SK-N-SH treated with all-trans-retinoic acid at 6 μM for 48 hours (cell line): Measurements from ENCODE around the gene CSPG5.

Source experiments
- ARNTL ChIP-seq: fragments of 450-650 bp; formaldehyde crosslinking; IDR thresholded peaks from 2 replicates; pipeline ENCODE4 v1.5.0; 2020; ENCODE audit warnings: low read depth, mild to moderate bottlenecking, moderate library complexity, borderline replicate concordance
- CREB5 ChIP-seq: fragments of 250-450 bp; sonication (Bioruptor Pico); IDR thresholded peaks from 2 replicates; pipeline ENCODE4 v1.5.1; 2020; ENCODE audit warnings: low read depth, mild to moderate bottlenecking, moderate library complexity
- CSDC2 ChIP-seq: fragments of 250-450 bp; sonication (Bioruptor Pico); IDR thresholded peaks from 2 replicates; pipeline ENCODE4 v1.5.0; 2020; ENCODE audit warnings: mild to moderate bottlenecking, moderate library complexity
- CSRNP3 ChIP-seq: fragments of 250-450 bp; sonication (Bioruptor Pico); IDR thresholded peaks from 2 replicates; pipeline ENCODE4 v1.5.1; 2021; ENCODE audit warnings: mild to moderate bottlenecking, moderate library complexity
- ISL1 ChIP-seq: fragments of 250-450 bp; sonication (Bioruptor Pico); IDR thresholded peaks from 2 replicates; pipeline ENCODE4 v2.1.2; 2022; ENCODE audit warnings: mild to moderate bottlenecking, moderate library complexity
- OSR1 ChIP-seq: fragments of 250-450 bp; sonication (Bioruptor Pico); IDR thresholded peaks from 2 replicates; pipeline ENCODE4 v1.8.0; 2022; ENCODE audit warnings: moderate library complexity, mild to moderate bottlenecking, inconsistent platforms
- PATZ1 ChIP-seq: fragments of 250-450 bp; sonication (Bioruptor Pico); IDR thresholded peaks from 2 replicates; pipeline ENCODE4 v1.8.0; 2020; ENCODE audit warnings: mild to moderate bottlenecking, moderate library complexity, borderline replicate concordance
- POU6F1 ChIP-seq: fragments of 250-450 bp; sonication (Bioruptor Pico); IDR thresholded peaks from 2 replicates; pipeline ENCODE4 v1.8.0; 2021; ENCODE audit warnings: low read depth, mild to moderate bottlenecking, moderate library complexity, borderline replicate concordance
- RARB ChIP-seq: fragments of 250-450 bp; sonication (Bioruptor Pico); IDR thresholded peaks from 2 replicates; pipeline ENCODE4 v1.8.0; 2021; ENCODE audit warnings: mild to moderate bottlenecking, moderate library complexity
- TCF4 ChIP-seq: fragments of 250-450 bp; sonication (Bioruptor Pico); IDR thresholded peaks from 2 replicates; pipeline ENCODE4 v1.8.0; 2021; ENCODE audit warnings: mild to moderate bottlenecking, moderate library complexity, borderline replicate concordance
- TOX ChIP-seq: fragments of 250-450 bp; sonication (Bioruptor Pico); IDR thresholded peaks from 2 replicates; pipeline ENCODE4 v1.8.0; 2021; ENCODE audit warnings: mild to moderate bottlenecking, moderate library complexity, borderline replicate concordance
- TSHZ2 ChIP-seq: fragments of 250-450 bp; sonication (Bioruptor Pico); IDR thresholded peaks from 2 replicates; pipeline ENCODE4 v1.5.0; 2020; ENCODE audit warnings: mild to moderate bottlenecking, moderate library complexity
- ZFP3 ChIP-seq: fragments of 250-450 bp; sonication (Bioruptor Pico); IDR thresholded peaks from 2 replicates; pipeline ENCODE4 v1.5.0; 2020; ENCODE audit warnings: mild to moderate bottlenecking, moderate library complexity
- ZFP30 ChIP-seq: fragments of 450-650 bp; formaldehyde crosslinking; IDR thresholded peaks from 2 replicates; pipeline ENCODE4 v1.5.0; 2022; ENCODE audit warnings: mild to moderate bottlenecking, moderate library complexity

GRCh38 chr3:47590216-47590615 lies 11.6 kb upstream of the CSPG5 start:
- TF ChIP-seq ARNTL (CRISPR knock-in tag) (no peak), POU6F1 (no peak), PATZ1 (CRISPR knock-in tag) (no peak), TSHZ2 (no peak), CREB5 (no peak), CSDC2 (no peak), ZFP30 (no peak), ISL1 (no peak), ZFP3 (CRISPR knock-in tag) (no peak), TCF4 (no peak), CSRNP3 (CRISPR knock-in tag) (no peak), TOX (CRISPR knock-in tag) (no peak), RARB (no peak), OSR1 (CRISPR knock-in tag) (no peak)
